CD4-positive, CD25-positive, alpha-beta regulatory T cell (primary cell): ENCODE results near the gene STK16. TPM values are rescaled to one million over a fixed set of nuclear protein-coding genes. Genes with fewer than 3 reads are reported as not detected.
"Not testable (repeated sequence)": the region's sequence is repeated elsewhere in the genome, so short reads cannot be mapped to it uniquely, and the experiment has no call there.

ENCODE experiments used
- ATAC-seq, 2 donors: fragments of 150-1000 bp; cut with Tn5 transposase; one replicate each; pipeline ENCODE4 v1.10.0; 2021; ENCODE audit warnings: low read depth in 2 of 2, moderate number of reproducible peaks in 2 of 2, moderate library complexity in 1 of 2
- DNase-seq, 3 donors: peaks; one replicate each; pipeline versions ENCODE4 v3.0.0 to v3.0.0-alpha.2; 2012 to 2022; ENCODE audit warnings: mixed read lengths in 1 of 3
- H3K27ac ChIP-seq: one replicate; pipeline ENCODE4 v1.7.0; 2013; ENCODE audit warnings: mild to moderate bottlenecking, low read length; ENCODE audit not compliant: insufficient read depth, poor library complexity, severe bottlenecking
- H3K27me3 ChIP-seq: one replicate; pipeline ENCODE4 v1.7.0; 2013; ENCODE audit warnings: low read length; ENCODE audit not compliant: control insufficient read depth, insufficient read depth
- H3K36me3 ChIP-seq: one replicate; pipeline ENCODE4 v1.7.0; 2013; ENCODE audit warnings: mild to moderate bottlenecking, low read length, moderate library complexity; ENCODE audit not compliant: control insufficient read depth, insufficient read depth
- H3K4me1 ChIP-seq: 2 replicates; pipeline ENCODE4 v1.7.0; 2013; ENCODE audit warnings: mild to moderate bottlenecking, low read length; ENCODE audit not compliant: insufficient read depth, control insufficient read depth, poor library complexity, severe bottlenecking
- H3K4me3 ChIP-seq: one replicate; pipeline ENCODE4 v1.7.0; 2013; ENCODE audit warnings: low read depth, mild to moderate bottlenecking, low read length, moderate library complexity
- H3K9me3 ChIP-seq, 2 experiments: 1 replicate in 1 of 2; 2 replicates in 1 of 2; pipeline ENCODE4 v1.7.0; 2013; ENCODE audit warnings: low read length in 2 of 2, mild to moderate bottlenecking in 1 of 2, moderate library complexity in 1 of 2; ENCODE audit not compliant: control insufficient read depth in 2 of 2
- H3K27ac Mint-ChIP-seq, 3 donors: one replicate each; pipeline ENCODE4 v1.8.0; 2020 to 2022; ENCODE audit warnings: mild to moderate bottlenecking in 3 of 3, mixed read lengths in 3 of 3, moderate library complexity in 2 of 3
- H3K27me3 Mint-ChIP-seq: one replicate; pipeline ENCODE4 v1.8.0; 2022; ENCODE audit warnings: mild to moderate bottlenecking, mixed read lengths
- H3K36me3 Mint-ChIP-seq: one replicate; pipeline ENCODE4 v1.8.0; 2020; ENCODE audit warnings: mixed read lengths
- H3K4me1 Mint-ChIP-seq, 4 donors: one replicate each; pipeline ENCODE4 v1.8.0; 2020 to 2022; ENCODE audit warnings: mixed read lengths in 4 of 4, mild to moderate bottlenecking in 1 of 4
- H3K4me3 Mint-ChIP-seq, 4 donors: one replicate each; pipeline ENCODE4 v1.8.0; 2020 to 2022; ENCODE audit warnings: mild to moderate bottlenecking in 4 of 4, mixed read lengths in 4 of 4, moderate library complexity in 3 of 4
- H3K9me3 Mint-ChIP-seq, 7 donors: one replicate each; pipeline ENCODE4 v1.8.0; 2020 to 2022; ENCODE audit warnings: mixed read lengths in 7 of 7, mild to moderate bottlenecking in 3 of 7, moderate library complexity in 2 of 7
- polyA plus RNA-seq, 4 donors: library from polyadenylated mRNA; unstranded; fragments of 300-500 nt; fragmentation: Illumina TruSeq; gene quantifications; one replicate each; pipeline ENCODE4 v1.2.3, GENCODE V29; 2021
- total RNA-seq: library from RNA; stranded (reverse); gene quantifications from one replicate; pipeline ENCODE4 v1.2.3, GENCODE V29; 2022

STK16 gene
- total and polyA plus RNA-seq, 5 donors from 2014 or later: 14.8 to 26.1 (median 19.8) TPM

- peaks cover 11 to 51% (median 38%) of the 10 kb centered on the region in 4 donors for H3K4me1 Mint-ChIP-seq
These were observed 8.7 kb downstream of the STK16 start, which contains the start of gene TUBA4A for GRCh38 chr2:219253753-219254589. Gene TUBA4A, minus strand, starts transcription at chr2:219253918. Its CDS starts 60 bp downstream, at chr2:219253858.

GRCh38 chr2:219254590-219255201 is 9.4 kb downstream of the STK16 start:
- ATAC-seq (peak; percentile 23 to 25), DNase-seq (peak in 2 of 3 donors; percentile 69 to 74)
- Mint-ChIP-seq H3K27me3 (peaks cover 10% of the 10 kb centered on the region), H3K4me3 (peak overlapping the region; percentile 96 to 100 (median 98)), H3K4me1 (peaks cover 4 to 44% (median 33%) of the 10 kb centered on the region in 4 donors), H3K9me3 (peaks cover 0 to 2% (median 0%) of the 10 kb centered on the region in 7 donors), H3K27ac (peak overlapping the region; percentile 58 to 98 (median 97)), H3K36me3 (peaks cover 20% of the 10 kb centered on the region)
- Histone ChIP-seq H3K27me3 (no peaks in the 10 kb centered on the region), H3K9me3 (no peaks in the 10 kb centered on the region), H3K4me1 (peaks cover 35% of the 10 kb centered on the region), H3K4me3 (peak overlapping the region; percentile 94), H3K36me3 (peaks cover 23% of the 10 kb centered on the region), H3K27ac (peak overlapping the region; percentile 93)

More at GRCh38 chr2:219253753-219254589, 8.7 kb downstream of the STK16 start, which contains the start of gene TUBA4A:
- Mint-ChIP-seq H3K36me3 (peaks cover 27% of the 10 kb centered on the region), H3K27ac (peak within 1 kb of the TSS; percentile 87 to 98 (median 97)), H3K4me3 (peak within 1 kb of the TSS; percentile 96 to 100 (median 98)), H3K9me3 (peaks cover 0 to 2% (median 0%) of the 10 kb centered on the region in 7 donors), H3K27me3 (peaks cover 10% of the 10 kb centered on the region)
- peaks cover 30% of the 10 kb centered on the region for H3K36me3 ChIP-seq
- H3K4me1 ChIP-seq: peaks cover 42% of the 10 kb centered on the region
- no peaks in the 10 kb centered on the region for H3K9me3 ChIP-seq
- H3K27me3 ChIP-seq: no peaks in the 10 kb centered on the region
- H3K27ac ChIP-seq: peak within 1 kb of the TSS; percentile 93
- ATAC-seq: peak; percentile 82 to 85
- peak; percentile 91 to 92 (median 91) for DNase-seq
- peak within 1 kb of the TSS; percentile 94 for H3K4me3 ChIP-seq

GRCh38 chr2:219258942-219259341 is 13.7 kb downstream of the STK16 start:
- H3K27me3 ChIP-seq, H3K36me3 ChIP-seq, H3K36me3 Mint-ChIP-seq, H3K27ac Mint-ChIP-seq, H3K27ac ChIP-seq, H3K9me3 Mint-ChIP-seq, ATAC-seq, DNase-seq, H3K4me1 ChIP-seq, H3K9me3 ChIP-seq, H3K4me3 ChIP-seq: not testable (repeated sequence)
- Mint-ChIP-seq H3K4me3 (peak overlapping the region in 1 of 4 donors; percentile 56), H3K4me1 (peaks cover 0 to 14% (median 7%) of the 10 kb centered on the region in 4 donors), H3K27me3 (peaks cover 11% of the 10 kb centered on the region)

- Mint-ChIP-seq H3K27me3 (peaks cover 8% of the 10 kb centered on the region), H3K36me3 (no peaks in the 10 kb centered on the region), H3K27ac (peak overlapping the region in 1 of 3 donors; percentile 44), H3K9me3 (peaks cover 0 to 1% (median 0%) of the 10 kb centered on the region in 7 donors), H3K4me1 (peaks cover 0 to 3% (median 1%) of the 10 kb centered on the region in 4 donors), H3K4me3 (no peak overlapping the region)
- Histone ChIP-seq H3K4me3 (no peak overlapping the region), H3K4me1 (no peaks in the 10 kb centered on the region), H3K27ac (no peak overlapping the region), H3K9me3 (no peaks in the 10 kb centered on the region), H3K27me3 (peaks cover 9% of the 10 kb centered on the region), H3K36me3 (no peaks in the 10 kb centered on the region)
- ATAC-seq: no peak
- no peak for DNase-seq
These were observed 16.0 kb downstream of the STK16 start for GRCh38 chr2:219261024-219261855.

GRCh38 chr2:219266232-219266631 is 21.0 kb downstream of the STK16 start:
- H3K9me3 Mint-ChIP-seq: no peaks in the 10 kb centered on the region
- no peaks in the 10 kb centered on the region for H3K9me3 ChIP-seq
- H3K27me3 Mint-ChIP-seq: peaks cover 11% of the 10 kb centered on the region
- no peak overlapping the region for H3K27ac ChIP-seq
- DNase-seq (no peak), ATAC-seq (no peak)
- H3K4me3 Mint-ChIP-seq: no peak overlapping the region
- no peaks in the 10 kb centered on the region for H3K4me1 ChIP-seq
- peaks cover 0 to 3% (median 0%) of the 10 kb centered on the region in 4 donors for H3K4me1 Mint-ChIP-seq
- H3K27ac Mint-ChIP-seq: no peak overlapping the region
- H3K27me3 ChIP-seq: peaks cover 2% of the 10 kb centered on the region
- no peaks in the 10 kb centered on the region for H3K36me3 Mint-ChIP-seq
- no peak overlapping the region for H3K4me3 ChIP-seq
- H3K36me3 ChIP-seq: no peaks in the 10 kb centered on the region

- Mint-ChIP-seq H3K36me3 (no peaks in the 10 kb centered on the region), H3K27ac (peak overlapping the region in 1 of 3 donors; percentile 43), H3K4me1 (peaks cover 0 to 3% (median 0%) of the 10 kb centered on the region in 4 donors), H3K27me3 (peaks cover 12% of the 10 kb centered on the region), H3K4me3 (no peak overlapping the region), H3K9me3 (no peaks in the 10 kb centered on the region)
- Histone ChIP-seq H3K36me3 (no peaks in the 10 kb centered on the region), H3K9me3 (no peaks in the 10 kb centered on the region), H3K27me3 (no peaks in the 10 kb centered on the region), H3K4me1 (no peaks in the 10 kb centered on the region), H3K4me3 (no peak overlapping the region), H3K27ac (no peak overlapping the region)
- no peak for ATAC-seq
- no peak for DNase-seq
These were observed 21.6 kb downstream of the STK16 start for GRCh38 chr2:219266886-219267285.

GRCh38 chr2:219268294-219268693 is 23.0 kb downstream of the STK16 start:
- Histone ChIP-seq H3K36me3 (no peaks in the 10 kb centered on the region), H3K9me3 (no peaks in the 10 kb centered on the region), H3K4me1 (no peaks in the 10 kb centered on the region), H3K27me3 (no peaks in the 10 kb centered on the region), H3K4me3 (no peak overlapping the region), H3K27ac (no peak overlapping the region)
- ATAC-seq (no peak), DNase-seq (no peak)
- H3K27ac Mint-ChIP-seq: no peak overlapping the region
- H3K9me3 Mint-ChIP-seq: no peaks in the 10 kb centered on the region
- H3K4me3 Mint-ChIP-seq: no peak overlapping the region
- H3K27me3 Mint-ChIP-seq: peaks cover 14% of the 10 kb centered on the region
- H3K36me3 Mint-ChIP-seq: no peaks in the 10 kb centered on the region
- H3K4me1 Mint-ChIP-seq: peaks cover 0 to 3% (median 0%) of the 10 kb centered on the region in 4 donors
